Lower lobe of right lung (tissue), 2 donors: Measurements from ENCODE around the gene HOXC5. TPM values are rescaled to one million over a fixed set of nuclear protein-coding genes. Genes with fewer than 3 reads are reported as not detected.

ENCODE experiments used
- ATAC-seq, 2 donors: fragments of 200-7000 bp; cut with Tn5 transposase; one replicate each; pipeline ENCODE4 v1.9.1; 2020 to 2022; ENCODE audit warnings: mild to moderate bottlenecking in 2 of 2, moderate library complexity in 2 of 2
- DNase-seq: peaks from one replicate; pipeline ENCODE4 v3.0.0-alpha.2; 2020
- H3K27ac ChIP-seq: fragments of 200-600 bp; one replicate; pipeline ENCODE4 v1.8.0; 2022
- H3K27me3 ChIP-seq: fragments of 200-600 bp; one replicate; pipeline ENCODE4 v1.8.0; 2022; ENCODE audit warnings: low read depth
- H3K36me3 ChIP-seq: fragments of 200-600 bp; one replicate; pipeline ENCODE4 v1.8.0; 2022; ENCODE audit warnings: mild to moderate bottlenecking
- H3K4me1 ChIP-seq: fragments of 200-600 bp; one replicate; pipeline ENCODE4 v1.8.0; 2022
- H3K4me3 ChIP-seq: fragments of 200-600 bp; one replicate; pipeline ENCODE4 v1.8.0; 2022; ENCODE audit warnings: mild to moderate bottlenecking
- H3K9me3 ChIP-seq: fragments of 200-600 bp; one replicate; pipeline ENCODE4 v1.8.0; 2022
- intact Hi-C: fragments of 100-400 bp; cut with DNase I; formaldehyde crosslinking; loops from one replicate; pipeline ENCODE4 v1.11.0; 2022
- total RNA-seq: library from RNA; stranded (reverse); fragmentation: NEBNext Ultra II Directional; extraction: Animal tissue kit (Norgen Biotek cat#: 25700); gene quantifications from one replicate; pipeline ENCODE4 v1.2.1, GENCODE V29; 2021
- TF ChIP-seq, protein P1 (sequence below): fragments of 200-600 bp; IDR thresholded peaks from one replicate; pipeline ENCODE4 v1.8.0; 2022; ENCODE audit warnings: antibody characterized with exemption, mild to moderate bottlenecking
- donor health status: DM: no; HTN: yes; CAD: no; lungs with severe emphysema.

HOXC5 gene
- total RNA-seq, 1 donor from 2014 or later = not detected

DNA sequence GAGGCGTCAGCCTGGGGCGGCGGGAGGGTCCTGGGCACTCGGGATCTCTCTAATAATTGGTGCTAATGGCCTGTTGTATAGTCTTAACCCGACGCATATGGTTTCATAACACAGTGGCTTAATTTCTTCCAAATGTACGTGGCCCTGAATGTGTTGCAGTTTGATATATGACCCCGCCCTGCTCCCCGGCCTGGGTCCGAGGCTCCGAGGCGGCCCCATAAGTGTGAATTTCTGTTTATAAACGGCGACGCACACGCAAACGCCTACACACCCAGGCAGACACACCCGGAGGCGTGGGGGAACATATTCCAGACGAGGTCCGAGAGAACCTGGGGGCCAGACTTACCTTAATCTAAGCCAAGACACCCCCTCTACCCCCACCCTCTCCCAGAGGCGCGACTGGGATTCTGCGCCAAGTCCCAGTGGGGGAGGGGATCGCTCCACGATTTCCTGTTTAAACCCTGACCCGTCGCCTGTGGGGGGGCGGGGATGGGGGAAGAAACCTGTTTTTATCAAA lies 14.3 kb upstream of the HOXC5 start:
- DNase-seq = no peak
- Histone ChIP-seq H3K4me1 (peaks cover 25% of the 10 kb centered on the region), H3K27ac (no peak overlapping the region), H3K36me3 (no peaks in the 10 kb centered on the region), H3K27me3 (peaks cover 99% of the 10 kb centered on the region), H3K4me3 (peak overlapping the region; percentile 46), H3K9me3 (no peaks in the 10 kb centered on the region)
- intact Hi-C loops = no loop called here
- no peak for ATAC-seq
- TF ChIP-seq, protein P1, sequence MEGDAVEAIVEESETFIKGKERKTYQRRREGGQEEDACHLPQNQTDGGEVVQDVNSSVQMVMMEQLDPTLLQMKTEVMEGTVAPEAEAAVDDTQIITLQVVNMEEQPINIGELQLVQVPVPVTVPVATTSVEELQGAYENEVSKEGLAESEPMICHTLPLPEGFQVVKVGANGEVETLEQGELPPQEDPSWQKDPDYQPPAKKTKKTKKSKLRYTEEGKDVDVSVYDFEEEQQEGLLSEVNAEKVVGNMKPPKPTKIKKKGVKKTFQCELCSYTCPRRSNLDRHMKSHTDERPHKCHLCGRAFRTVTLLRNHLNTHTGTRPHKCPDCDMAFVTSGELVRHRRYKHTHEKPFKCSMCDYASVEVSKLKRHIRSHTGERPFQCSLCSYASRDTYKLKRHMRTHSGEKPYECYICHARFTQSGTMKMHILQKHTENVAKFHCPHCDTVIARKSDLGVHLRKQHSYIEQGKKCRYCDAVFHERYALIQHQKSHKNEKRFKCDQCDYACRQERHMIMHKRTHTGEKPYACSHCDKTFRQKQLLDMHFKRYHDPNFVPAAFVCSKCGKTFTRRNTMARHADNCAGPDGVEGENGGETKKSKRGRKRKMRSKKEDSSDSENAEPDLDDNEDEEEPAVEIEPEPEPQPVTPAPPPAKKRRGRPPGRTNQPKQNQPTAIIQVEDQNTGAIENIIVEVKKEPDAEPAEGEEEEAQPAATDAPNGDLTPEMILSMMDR = no peak

DNA sequence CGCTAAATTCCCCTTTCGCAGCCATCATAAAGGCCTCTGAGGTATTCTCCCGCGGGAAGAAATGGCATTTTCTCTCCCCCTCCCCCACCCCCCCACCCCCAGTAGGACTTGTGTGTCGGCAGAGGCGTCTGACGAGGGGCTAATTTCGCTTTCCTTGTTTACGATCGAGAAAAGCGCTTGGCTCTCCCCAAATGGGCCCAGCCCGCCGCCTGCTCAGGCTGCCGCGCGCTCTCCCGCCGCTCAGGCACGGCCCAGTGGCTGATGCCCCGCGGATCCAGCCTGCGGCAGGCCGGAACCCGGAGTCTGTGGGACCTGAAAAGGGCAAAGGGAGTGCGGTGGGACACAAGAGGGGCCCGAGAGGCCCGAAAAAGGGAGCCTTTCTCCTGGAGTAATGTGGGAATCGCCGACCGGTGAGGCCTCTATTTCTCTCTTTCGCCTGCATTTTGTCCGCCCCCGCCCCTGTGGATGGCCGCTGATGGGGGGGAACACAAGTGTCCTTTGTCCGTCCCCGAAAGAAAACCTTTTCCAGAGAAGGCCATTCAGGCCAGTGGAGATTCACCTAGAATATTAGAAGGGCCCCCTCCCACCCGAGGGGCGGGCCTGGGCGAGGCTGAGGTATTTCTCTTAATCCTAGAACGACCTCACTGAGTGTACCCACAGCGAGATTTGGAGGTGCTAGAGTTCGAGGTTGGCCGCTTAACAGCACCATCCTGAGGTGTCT lies 13.6 kb upstream of the HOXC5 start:
- TF ChIP-seq, protein P1 = no peak
- intact Hi-C loops = no loop called here
- no peak for DNase-seq
- no peaks in the 10 kb centered on the region for H3K36me3 ChIP-seq
- no peak overlapping the region for H3K27ac ChIP-seq
- H3K4me1 ChIP-seq = peaks cover 24% of the 10 kb centered on the region
- no peak for ATAC-seq
- H3K9me3 ChIP-seq = no peaks in the 10 kb centered on the region
- H3K27me3 ChIP-seq = peaks cover 100% of the 10 kb centered on the region
- no peak overlapping the region for H3K4me3 ChIP-seq

DNA sequence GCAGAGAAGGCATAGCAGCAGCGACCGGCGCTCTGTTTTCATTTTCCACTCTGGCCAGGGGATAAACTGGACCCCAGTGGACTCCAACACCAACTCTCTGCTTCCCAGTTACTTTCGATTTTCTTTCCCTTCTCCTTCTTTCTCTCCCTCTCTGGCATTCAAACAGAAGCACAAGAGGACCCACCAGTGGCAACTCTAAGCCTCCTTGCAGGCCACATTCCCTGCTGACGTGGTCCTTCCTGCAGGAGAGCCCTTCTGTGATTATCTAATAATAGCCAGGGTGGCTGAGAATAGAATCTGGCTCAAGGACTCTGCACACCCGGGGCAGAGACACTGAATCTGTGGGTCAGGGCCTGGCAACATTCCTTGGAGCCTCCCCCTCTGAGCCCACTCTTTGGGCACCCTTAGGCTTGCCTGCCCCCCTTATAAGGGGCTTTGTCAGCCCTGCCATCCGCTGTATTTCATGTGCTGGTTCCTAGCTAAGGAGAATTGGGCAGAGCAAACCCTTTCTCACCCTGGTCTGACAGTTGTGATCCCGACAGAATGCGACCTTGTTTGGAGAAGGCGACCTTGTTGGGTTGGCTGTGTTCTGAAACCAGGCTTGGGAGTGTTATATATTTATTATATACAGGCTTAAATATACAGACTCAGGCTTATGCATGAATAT lies 12.8 kb upstream of the HOXC5 start:
- no peak overlapping the region for H3K27ac ChIP-seq
- peaks cover 100% of the 10 kb centered on the region for H3K27me3 ChIP-seq
- ATAC-seq (no peak), DNase-seq (no peak)
- no peaks in the 10 kb centered on the region for H3K9me3 ChIP-seq
- H3K4me1 ChIP-seq = peaks cover 18% of the 10 kb centered on the region
- H3K4me3 ChIP-seq = no peak overlapping the region
- intact Hi-C loops = no loop called here
- TF ChIP-seq, protein P1 = no peak
- no peaks in the 10 kb centered on the region for H3K36me3 ChIP-seq

DNA sequence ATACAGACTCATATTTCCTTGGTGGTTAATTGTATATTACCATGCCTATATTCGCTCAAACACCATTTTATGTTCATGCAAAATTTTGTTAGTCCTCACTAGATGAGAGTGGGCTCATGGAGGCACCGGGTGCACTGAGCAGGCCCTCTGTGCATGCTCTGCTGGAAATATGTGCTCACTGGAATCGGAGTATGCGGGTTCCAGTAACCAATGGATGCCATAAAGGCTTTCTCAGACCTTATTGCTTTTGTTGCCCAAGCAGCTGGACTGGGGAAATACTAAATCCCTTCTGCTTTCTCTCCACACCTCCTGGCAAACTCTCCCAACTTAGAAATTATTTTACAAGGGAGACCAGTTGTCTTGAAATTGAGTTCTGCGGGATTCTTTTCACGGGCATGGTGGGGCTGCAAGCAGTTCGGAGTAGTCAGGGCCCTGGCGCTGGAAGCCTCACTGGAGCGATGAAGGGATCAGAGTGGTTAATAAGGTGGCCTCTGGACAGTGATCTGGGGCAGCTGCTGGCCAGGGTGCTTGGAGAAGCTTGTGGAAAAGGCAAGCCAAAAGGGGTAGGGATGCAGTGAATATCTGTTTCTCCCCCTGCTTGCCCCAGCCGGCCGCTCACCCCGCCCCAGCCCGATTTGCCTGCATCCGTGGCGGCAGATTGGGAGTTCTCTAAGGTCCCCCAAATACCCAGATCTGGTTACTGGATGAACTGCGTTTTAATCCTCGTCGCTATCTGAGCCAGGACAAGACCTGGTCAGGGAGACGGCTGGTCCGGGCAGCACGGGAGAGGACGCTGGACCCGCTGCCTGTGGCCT lies 12.1 kb upstream of the HOXC5 start:
- no peaks in the 10 kb centered on the region for H3K9me3 ChIP-seq
- H3K27ac ChIP-seq = no peak overlapping the region
- peaks cover 18% of the 10 kb centered on the region for H3K4me1 ChIP-seq
- intact Hi-C loops = no loop called here
- ATAC-seq = no peak
- no peak overlapping the region for H3K4me3 ChIP-seq
- peaks cover 100% of the 10 kb centered on the region for H3K27me3 ChIP-seq
- H3K36me3 ChIP-seq = no peaks in the 10 kb centered on the region
- TF ChIP-seq, protein P1 = no peak
- no peak for DNase-seq

DNA sequence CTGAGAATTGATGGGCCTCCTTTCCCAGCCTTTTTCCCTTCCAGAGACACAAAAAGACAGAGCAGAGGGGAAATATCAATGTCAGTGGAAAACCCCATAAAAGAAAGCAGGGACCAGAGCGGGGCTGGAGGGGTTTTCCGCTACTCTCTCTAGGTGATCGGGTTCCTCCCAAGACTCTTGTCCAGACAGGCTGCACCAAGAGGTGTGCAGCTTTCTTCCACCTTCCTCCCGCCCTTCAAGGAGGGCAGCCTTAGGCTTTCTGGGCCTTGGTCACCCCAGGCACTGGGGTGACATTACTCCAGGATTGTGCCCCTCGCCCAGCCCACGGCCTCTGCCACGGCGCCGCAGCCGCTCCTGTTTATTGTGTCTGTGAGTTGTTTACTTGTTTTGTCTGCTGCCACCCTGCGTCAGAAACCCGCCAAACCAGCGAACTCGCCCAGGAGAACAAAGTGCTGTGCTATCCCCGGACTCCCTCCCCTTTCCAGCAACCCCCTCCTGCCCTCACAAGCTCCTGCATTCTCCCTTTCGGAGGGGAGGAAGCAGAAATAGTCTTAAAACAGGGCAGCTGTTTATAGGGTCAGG lies 11.3 kb upstream of the HOXC5 start:
- H3K4me1 ChIP-seq = peaks cover 18% of the 10 kb centered on the region
- no peaks in the 10 kb centered on the region for H3K9me3 ChIP-seq
- TF ChIP-seq, protein P1 = no peak
- peaks cover 100% of the 10 kb centered on the region for H3K27me3 ChIP-seq
- intact Hi-C loops = no loop called here
- H3K27ac ChIP-seq = no peak overlapping the region
- ATAC-seq (no peak), DNase-seq (no peak)
- H3K36me3 ChIP-seq = no peaks in the 10 kb centered on the region
- no peak overlapping the region for H3K4me3 ChIP-seq
